WERI-Rb-1 (cell line): ENCODE measurements around the gene GALK1.
A peak's percentile ranks its signal among the peaks of the same experiment; 100 is the strongest.

ENCODE experiments used
- DNase-seq: peaks from one replicate; pipeline ENCODE4 v3.0.0-alpha.2; 2020
- H3K27ac ChIP-seq: fragments of 250-450 bp; sonication (Bioruptor Pico); 2 replicates; pipeline ENCODE4 v1.5.1; 2020; ENCODE audit warnings: mild to moderate bottlenecking, moderate library complexity
- H3K27me3 ChIP-seq: fragments of 250-450 bp; sonication (Bioruptor Pico); 2 replicates; pipeline ENCODE4 v1.5.1; 2021; ENCODE audit warnings: mild to moderate bottlenecking, low read depth, moderate library complexity; ENCODE audit not compliant: insufficient read depth, severe bottlenecking
- H3K36me3 ChIP-seq: fragments of 250-450 bp; sonication (Bioruptor Pico); 2 replicates; pipeline ENCODE4 v1.5.1; 2020; ENCODE audit warnings: mild to moderate bottlenecking, moderate library complexity
- H3K4me3 ChIP-seq: 2 replicates; pipeline ENCODE4 v1.5.1; 2011; ENCODE audit warnings: low read depth, mild to moderate bottlenecking, control low read depth, low read length
- H3K9me3 ChIP-seq: fragments of 250-450 bp; sonication (Bioruptor Pico); 2 replicates; pipeline ENCODE4 v1.5.1; 2021; ENCODE audit warnings: mild to moderate bottlenecking, moderate library complexity; ENCODE audit not compliant: severe bottlenecking
- CTCF ChIP-seq: IDR thresholded peaks from 2 replicates; pipeline ENCODE4 v1.5.1; 2011; ENCODE audit warnings: low read depth, mild to moderate bottlenecking, control low read depth, inconsistent platforms, low read length

The GALK1 gene

GRCh38 chr17:75740631-75741077 is 24.3 kb downstream of the GALK1 start:
- H3K36me3 ChIP-seq, result no peaks in the 10 kb centered on the region
- no peaks in the 10 kb centered on the region for H3K27me3 ChIP-seq
- DNase-seq, result no peak
- no peak overlapping the region for H3K27ac ChIP-seq
- H3K4me3 ChIP-seq, result no peak overlapping the region
- H3K9me3 ChIP-seq, result peaks cover 3% of the 10 kb centered on the region
- 0 out of 2 replicates have a peak, but pooled peaks have one; percentile 9 for TF ChIP-seq CTCF

GRCh38 chr17:75740215-75740614 is 24.8 kb downstream of the GALK1 start:
- Histone ChIP-seq H3K4me3 (no peak overlapping the region), H3K9me3 (peaks cover 5% of the 10 kb centered on the region), H3K27me3 (no peaks in the 10 kb centered on the region), H3K27ac (no peak overlapping the region), H3K36me3 (no peaks in the 10 kb centered on the region)
- TF ChIP-seq CTCF, result no peak
- no peak for DNase-seq

- peaks cover 5% of the 10 kb centered on the region for H3K9me3 ChIP-seq
- no peaks in the 10 kb centered on the region for H3K27me3 ChIP-seq
- H3K4me3 ChIP-seq, result no peak overlapping the region
- TF ChIP-seq CTCF, result no peak
- H3K36me3 ChIP-seq, result no peaks in the 10 kb centered on the region
- DNase-seq, result no peak
- H3K27ac ChIP-seq, result no peak overlapping the region
Measured at GRCh38 chr17:75739801-75740200, 25.2 kb downstream of the GALK1 start.

- Histone ChIP-seq H3K36me3 (no peaks in the 10 kb centered on the region), H3K9me3 (peaks cover 5% of the 10 kb centered on the region), H3K27ac (no peak overlapping the region), H3K4me3 (no peak overlapping the region), H3K27me3 (no peaks in the 10 kb centered on the region)
- TF ChIP-seq CTCF, result no peak
- no peak for DNase-seq
Measured at GRCh38 chr17:75739174-75739573, 25.8 kb downstream of the GALK1 start.

GRCh38 chr17:75738218-75738802 is 26.7 kb downstream of the GALK1 start:
- Histone ChIP-seq H3K36me3 (no peaks in the 10 kb centered on the region), H3K4me3 (no peak overlapping the region), H3K9me3 (peaks cover 5% of the 10 kb centered on the region), H3K27ac (no peak overlapping the region), H3K27me3 (no peaks in the 10 kb centered on the region)
- TF ChIP-seq CTCF, result no peak
- DNase-seq, result no peak
